Measurements from ENCODE around the gene TMEFF2.

GRCh38 chr2:192165842-192166241 lies 28.9 kb downstream of the TMEFF2 start:
- TF ChIP-seq CTCF (IDR thresholded peaks at IDR 0.05 in 4 of 5, conservative IDR thresholded peaks at IDR 0.05 in 1 of 5) (no peak), POLR2A (IDR thresholded peaks at IDR 0.05) (no peak)

Measured in gastrocnemius medialis (tissue), 4 donors.